Testis (tissue), 3 donors: ENCODE data around the gene SPATA20. TPM values are rescaled to one million over a fixed set of nuclear protein-coding genes. Genes with fewer than 3 reads are reported as not detected.
A peak's percentile ranks its signal among the peaks of the same experiment; 100 is the strongest.

ENCODE experiments used
- DNase-seq: peaks from one replicate; pipeline ENCODE4 v3.0.0-alpha.2; 2019
- H3K27ac ChIP-seq, 2 donors: fragments of 200-600 bp; sonication (generic); one replicate each; pipeline ENCODE4 v1.5.1; 2019
- H3K27me3 ChIP-seq: fragments of 200-600 bp; sonication (generic); one replicate; pipeline ENCODE4 v1.5.1; 2019
- H3K36me3 ChIP-seq: fragments of 200-600 bp; sonication (generic); one replicate; pipeline ENCODE4 v1.5.1; 2017; ENCODE audit warnings: low read depth; ENCODE audit errors: missing control alignments
- H3K4me1 ChIP-seq: fragments of 200-600 bp; sonication (generic); one replicate; pipeline ENCODE4 v1.5.1; 2019
- H3K4me3 ChIP-seq, 2 donors: fragments of 200-600 bp; sonication (generic); one replicate each; pipeline ENCODE4 v1.5.1; 2017 to 2019
- H3K9me3 ChIP-seq: fragments of 200-600 bp; sonication (generic); one replicate; pipeline ENCODE4 v1.5.1; 2017
- CTCF ChIP-seq, 3 experiments: fragments of 450-650 bp in 2 of 3; fragments of 200-600 bp in 1 of 3; sonication (generic) in 1 of 3; IDR thresholded peaks; one replicate each; pipeline ENCODE4 v1.5.1; 2016 to 2019; ENCODE audit warnings: antibody characterized with exemption in 3 of 3, mild to moderate bottlenecking in 2 of 3, moderate library complexity in 1 of 3
- POLR2A ChIP-seq: fragments of 450-650 bp; IDR thresholded peaks from one replicate; pipeline ENCODE4 v1.6.1; 2017; ENCODE audit warnings: antibody characterized with exemption, mild to moderate bottlenecking, moderate library complexity
- WGBS, 2 donors: methylation state at CpG; one replicate each; pipeline ENCODE4 v1.1.5; 2018; 5-methylcytosine and 5-hydroxymethylcytosine counted together
- intact Hi-C: fragments of 100-400 bp; cut with DNase I; formaldehyde crosslinking; loops from one replicate; pipeline ENCODE4 v1.15.1; 2023; ENCODE audit warnings: low total_unique reads
- polyA plus RNA-seq: library from polyadenylated mRNA; stranded (reverse); fragments of 350-450 nt; fragmentation: Illumina TruSeq; extraction: RNeasy Lipid Tissue Mini Kit (QIAGEN cat#74804); gene quantifications from one replicate; pipeline ENCODE4 v1.2.3, GENCODE V29; 2014; ENCODE audit warnings: low read depth, low replicate concordance; ENCODE audit not compliant: insufficient read depth
- total RNA-seq, 2 donors: library from RNA; depleted of rRNA; stranded (reverse); fragments of >200 nt; gene quantifications; one replicate each; pipeline ENCODE4 v1.2.3, GENCODE V29; 2016

The SPATA20 gene
- total and polyA plus RNA-seq, 3 donors from 2014 or later = 207 to 338 (median 264) TPM

- TF ChIP-seq POLR2A (no peak), CTCF (IDR thresholded peaks at IDR 0.05) (no peak)
- Histone ChIP-seq H3K27me3 (no peaks in the 10 kb centered on the region), H3K4me1 (no peaks in the 10 kb centered on the region), H3K27ac (no peak overlapping the region), H3K4me3 (no peak overlapping the region), H3K9me3 (no peaks in the 10 kb centered on the region), H3K36me3 (no peaks in the 10 kb centered on the region)
- DNase-seq = no peak
- WGBS, 2 donors = 84 to 95% methylated on average over 6 to 9 of the region's 9 CpGs
- intact Hi-C loops = no loop called here
These were observed 44.5 kb upstream of the SPATA20 start for GRCh38 chr17:50502301-50502990.

GRCh38 chr17:50505591-50506130, 41.3 kb upstream of the SPATA20 start:
- intact Hi-C loops = no loop called here
- peaks cover 15% of the 10 kb centered on the region for H3K4me1 ChIP-seq
- H3K9me3 ChIP-seq = no peaks in the 10 kb centered on the region
- H3K36me3 ChIP-seq = no peaks in the 10 kb centered on the region
- no peaks in the 10 kb centered on the region for H3K27me3 ChIP-seq
- no peak for DNase-seq
- TF ChIP-seq CTCF (IDR thresholded peaks at IDR 0.05) (no peak), POLR2A (no peak)
- H3K27ac ChIP-seq = no peak overlapping the region
- H3K4me3 ChIP-seq = no peak overlapping the region
- 78 to 80% methylated on average over 7 of the region's 7 CpGs for WGBS, 2 donors

GRCh38 chr17:50506298-50506697, 40.7 kb upstream of the SPATA20 start:
- no peak for TF ChIP-seq POLR2A
- TF ChIP-seq CTCF (IDR thresholded peaks at IDR 0.05) = no peak
- H3K36me3 ChIP-seq = no peaks in the 10 kb centered on the region
- intact Hi-C loops = no loop called here
- WGBS, 2 donors = 79% methylated on average over 4 to 7 of the region's 7 CpGs
- H3K27ac ChIP-seq = no peak overlapping the region
- H3K9me3 ChIP-seq = no peaks in the 10 kb centered on the region
- peaks cover 21% of the 10 kb centered on the region for H3K4me1 ChIP-seq
- DNase-seq = no peak
- no peaks in the 10 kb centered on the region for H3K27me3 ChIP-seq
- no peak overlapping the region for H3K4me3 ChIP-seq

- Histone ChIP-seq H3K27ac (peak within 1 kb of the TSS; percentile 88 to 94), H3K4me3 (peak within 1 kb of the TSS; percentile 66 to 69), H3K9me3 (no peaks in the 10 kb centered on the region), H3K27me3 (no peaks in the 10 kb centered on the region), H3K4me1 (peaks cover 28% of the 10 kb centered on the region), H3K36me3 (no peaks in the 10 kb centered on the region)
- intact Hi-C loops = no loop called here
- TF ChIP-seq POLR2A (no peak), CTCF (IDR thresholded peaks at IDR 0.05) (peak in 1 of 3 experiments; percentile 9)
- peak; percentile 92 for DNase-seq
- WGBS, 2 donors = 20 to 52% methylated on average over 13 to 50 of the region's 66 CpGs
These were observed 39.0 kb upstream of the SPATA20 start, which contains the start of gene MYCBPAP for GRCh38 chr17:50507871-50508572. Gene MYCBPAP (plus strand): TSS chr17:50508439. CDS start chr17:50508675, 236 bp downstream.
